GM23338 (cell line): Measurements from ENCODE around the gene SPATA31D3. TPM values are rescaled to one million over a fixed set of nuclear protein-coding genes. Genes with fewer than 3 reads are reported as not detected.

Experiments used
- ATAC-seq: fragments of 200-7000 bp; cut with Tn5 transposase; 3 replicates; pipeline ENCODE4 v1.9.1; 2020
- DNase-seq: peaks from one replicate; pipeline ENCODE4 v3.0.0-alpha.2; 2015; ENCODE audit warnings: low spot score
- H2AFZ ChIP-seq: fragments of 200-600 bp; sonication (generic); 2 replicates; pipeline ENCODE4 v1.8.0; 2016; ENCODE audit warnings: antibody characterized with exemption, mild to moderate bottlenecking, moderate library complexity
- H3F3A ChIP-seq: fragments of 200-600 bp; sonication (generic); replicated peaks from 2 replicates; pipeline ENCODE4 v1.8.0; 2017; ENCODE audit warnings: antibody characterized with exemption, mixed run types, low read depth
- H3K27ac ChIP-seq: fragments of 200-600 bp; sonication (generic); 2 replicates; pipeline ENCODE4 v1.6.1; 2016; ENCODE audit warnings: low read depth
- H3K27me3 ChIP-seq: fragments of 200-600 bp; sonication (generic); 2 replicates; pipeline ENCODE4 v1.8.0; 2016; ENCODE audit warnings: mild to moderate bottlenecking, mixed run types, moderate library complexity; ENCODE audit not compliant: insufficient read depth
- H3K36me3 ChIP-seq: fragments of 200-600 bp; sonication (generic); 2 replicates; pipeline ENCODE4 v1.8.0; 2016; ENCODE audit warnings: mild to moderate bottlenecking; ENCODE audit not compliant: insufficient read depth
- H3K4me1 ChIP-seq: fragments of 200-600 bp; sonication (generic); 2 replicates; pipeline ENCODE4 v1.8.0; 2016; ENCODE audit warnings: mild to moderate bottlenecking, moderate library complexity; ENCODE audit not compliant: insufficient read depth
- H3K4me2 ChIP-seq: fragments of 200-600 bp; sonication (generic); 2 replicates; pipeline ENCODE4 v1.7.1; 2017; ENCODE audit warnings: mixed run types
- H3K4me3 ChIP-seq: fragments of 200-600 bp; sonication (generic); 2 replicates; pipeline ENCODE4 v1.6.1; 2016; ENCODE audit warnings: mixed run types
- H3K79me2 ChIP-seq: fragments of 200-600 bp; sonication (generic); replicated peaks from 2 replicates; pipeline ENCODE4 v1.8.0; 2017; ENCODE audit warnings: mild to moderate bottlenecking; ENCODE audit not compliant: insufficient read depth
- H3K9me2 ChIP-seq: fragments of 200-600 bp; sonication (generic); 2 replicates; pipeline ENCODE4 v1.8.0; 2017; ENCODE audit not compliant: insufficient read depth
- H4K20me1 ChIP-seq: fragments of 200-600 bp; sonication (generic); replicated peaks from 2 replicates; pipeline ENCODE4 v1.8.0; 2017; ENCODE audit warnings: mild to moderate bottlenecking; ENCODE audit not compliant: insufficient read depth
- H3K27ac Mint-ChIP-seq: 2 replicates; pipeline ENCODE4 v1.8.0; 2020; ENCODE audit warnings: inconsistent platforms, mild to moderate bottlenecking, moderate library complexity, mixed read lengths
- H3K27me3 Mint-ChIP-seq: 3 replicates; pipeline ENCODE4 v1.8.0; 2022; ENCODE audit warnings: low read depth, mild to moderate bottlenecking, moderate library complexity, mixed read lengths, inconsistent platforms; ENCODE audit not compliant: insufficient read depth, poor library complexity
- H3K36me3 Mint-ChIP-seq: 3 replicates; pipeline ENCODE4 v1.8.0; 2021; ENCODE audit warnings: low read depth, mild to moderate bottlenecking, inconsistent platforms, moderate library complexity, mixed read lengths
- H3K4me1 Mint-ChIP-seq: 3 replicates; pipeline ENCODE4 v1.8.0; 2020; ENCODE audit warnings: mild to moderate bottlenecking, inconsistent platforms, mixed read lengths
- H3K4me3 Mint-ChIP-seq: 3 replicates; pipeline ENCODE4 v1.8.0; 2021; ENCODE audit warnings: moderate library complexity, mild to moderate bottlenecking, inconsistent platforms, mixed read lengths
- H3K9me3 Mint-ChIP-seq: 3 replicates; pipeline ENCODE4 v1.8.0; 2020; ENCODE audit warnings: moderate library complexity, mild to moderate bottlenecking, inconsistent platforms, mixed read lengths
- CREB1 ChIP-seq: fragments of 250-450 bp; sonication (Bioruptor Pico); IDR thresholded peaks from 2 replicates; pipeline ENCODE4 v1.5.0; 2020; ENCODE audit warnings: low read depth, mild to moderate bottlenecking, moderate library complexity
- CTCF ChIP-seq, 2 experiments: fragments of 200-600 bp in 1 of 2; sonication (generic) in 1 of 2; conservative IDR thresholded peaks; 2 replicates each; pipeline versions ENCODE4 v1.5.1 to v1.6.1; 2016 to 2017; ENCODE audit warnings: antibody characterized with exemption in 2 of 2, low read depth in 2 of 2, mild to moderate bottlenecking in 2 of 2, moderate library complexity in 1 of 2
- ETS1 ChIP-seq: IDR thresholded peaks from 2 replicates; pipeline ENCODE4 v1.6.1; 2016; ENCODE audit warnings: antibody characterized with exemption
- EZH2phosphoT487 ChIP-seq: fragments of 200-600 bp; sonication (generic); IDR thresholded peaks from one replicate; pipeline ENCODE4 v1.8.1; 2018; ENCODE audit warnings: antibody characterized with exemption; ENCODE audit not compliant: unreplicated experiment
- JUNB ChIP-seq: IDR thresholded peaks from one replicate; pipeline ENCODE4 v1.6.1; 2016; ENCODE audit warnings: antibody characterized with exemption; ENCODE audit not compliant: unreplicated experiment
- NANOG ChIP-seq: IDR thresholded peaks from 2 replicates; pipeline ENCODE4 v1.6.1; 2016; ENCODE audit warnings: antibody characterized with exemption, borderline replicate concordance
- POLR2AphosphoS5 ChIP-seq: IDR thresholded peaks from 2 replicates; pipeline ENCODE4 v1.6.1; 2016; ENCODE audit warnings: antibody characterized with exemption, low read depth
- REST ChIP-seq: IDR thresholded peaks from one replicate; pipeline ENCODE4 v1.6.1; 2018; ENCODE audit warnings: antibody characterized with exemption; ENCODE audit not compliant: unreplicated experiment
- STAT1 ChIP-seq: IDR thresholded peaks from one replicate; pipeline ENCODE4 v1.6.1; 2016; ENCODE audit warnings: antibody characterized with exemption; ENCODE audit not compliant: unreplicated experiment
- ZNF114 ChIP-seq: fragments of 250-450 bp; sonication (Bioruptor Pico); IDR thresholded peaks from 2 replicates; pipeline ENCODE4 v1.5.0; 2020; ENCODE audit warnings: mild to moderate bottlenecking, moderate library complexity
- ZNF331 ChIP-seq: fragments of 250-450 bp; sonication (Bioruptor Pico); IDR thresholded peaks from 2 replicates; pipeline ENCODE4 v1.5.0; 2020; ENCODE audit warnings: low read depth, mild to moderate bottlenecking, moderate library complexity
- ZNF462 ChIP-seq: fragments of 250-450 bp; sonication (Bioruptor Pico); IDR thresholded peaks from 2 replicates; pipeline ENCODE4 v1.5.0; 2020; ENCODE audit warnings: mild to moderate bottlenecking, moderate library complexity
- polyA plus RNA-seq: library from polyadenylated mRNA; unstranded; fragments of >200 nt; fragmentation: Nextera tagmentation; extraction: Ambion mirVana; gene quantifications from 2 replicates; pipeline ENCODE4 v1.2.1, GENCODE V29; 2016
- total RNA-seq: library from RNA; depleted of rRNA; stranded (reverse); fragments of >200 nt; shearing (Covaris generic); gene quantifications from 2 replicates; pipeline ENCODE4 v1.2.3, GENCODE V29; 2014

The SPATA31D3 gene
- total and polyA plus RNA-seq, 2 experiments from 2014 or later: not detected

GRCh38 chr9:81893929-81894328 is 49.4 kb upstream of the SPATA31D3 start (continued):
- TF ChIP-seq CTCF (conservative IDR thresholded peaks at IDR 0.05; ENCODE audit: low read depth in 2 of 2) (no peak), ZNF331 (CRISPR knock-in tag) (no peak), JUNB (no peak)

GRCh38 chr9:81894891-81895290 is 48.4 kb upstream of the SPATA31D3 start:
- DNase-seq: no peak
- Histone ChIP-seq H3K4me1 (no peaks in the 10 kb centered on the region), H3K4me3 (no peak overlapping the region), H3K27me3 (no peaks in the 10 kb centered on the region), H3K27ac (no peak overlapping the region), H3K9me2 (peaks cover 3% of the 10 kb centered on the region; the same call in 1 of the 2 replicates), H3K36me3 (no peaks in the 10 kb centered on the region), H2AFZ (no peak overlapping the region), H3K4me2 (no peak overlapping the region), H3K79me2 (no peaks in the 10 kb centered on the region), H4K20me1 (no peaks in the 10 kb centered on the region), H3F3A (no peaks in the 10 kb centered on the region)
- no peak overlapping the region for H3K27ac Mint-ChIP-seq
- peaks cover 6% of the 10 kb centered on the region for H3K27me3 Mint-ChIP-seq
- H3K4me1 Mint-ChIP-seq: no peaks in the 10 kb centered on the region; the same call in 2 of the 3 replicates
- H3K36me3 Mint-ChIP-seq: no peaks in the 10 kb centered on the region
- no peak overlapping the region for H3K4me3 Mint-ChIP-seq
- H3K9me3 Mint-ChIP-seq: no peaks in the 10 kb centered on the region; the same call in 1 of the 3 replicates
- no peak for ATAC-seq
- TF ChIP-seq EZH2phosphoT487: no peak
- no peak for TF ChIP-seq REST
- TF ChIP-seq ETS1: no peak
- no peak for TF ChIP-seq CREB1 (CRISPR knock-in tag)
- TF ChIP-seq ZNF331 (CRISPR knock-in tag): no peak
- no peak for TF ChIP-seq POLR2AphosphoS5
- TF ChIP-seq ZNF114: no peak
- no peak for TF ChIP-seq JUNB
- TF ChIP-seq NANOG: no peak
- no peak for TF ChIP-seq STAT1
- no peak for TF ChIP-seq ZNF462 (CRISPR knock-in tag)
